Mononuclear cell (primary cell): ENCODE data around the gene CCL4. TPM values are rescaled to one million over a fixed set of nuclear protein-coding genes. Genes with fewer than 3 reads are reported as not detected.
"Not testable (repeated sequence)": the region's sequence is repeated elsewhere in the genome, so short reads cannot be mapped to it uniquely, and the experiment has no call there.

Experiments
- H3K27me3 ChIP-seq: 2 replicates; pipeline ENCODE4 v1.6.0; 2011; ENCODE audit warnings: low read length, control low read depth; ENCODE audit not compliant: insufficient read depth
- H3K4me1 ChIP-seq: 2 replicates; pipeline ENCODE4 v1.5.1; 2011; ENCODE audit warnings: mild to moderate bottlenecking, low read length, control low read depth; ENCODE audit not compliant: insufficient read depth
- H3K4me3 ChIP-seq: 2 replicates; pipeline ENCODE4 v1.5.1; 2011; ENCODE audit warnings: mild to moderate bottlenecking, low read length, moderate library complexity
- H3K9me3 ChIP-seq: 2 replicates; pipeline ENCODE4 v1.5.1; 2011; ENCODE audit warnings: low read depth, mild to moderate bottlenecking, control low read depth, low read length
- total RNA-seq: library from RNA; depleted of rRNA; stranded (reverse); fragments of >200 nt; gene quantifications from one replicate; pipeline ENCODE4 v1.2.3, GENCODE V29; 2012

Gene CCL4
- total RNA-seq, 1 donor: 482 TPM

- Histone ChIP-seq H3K9me3 (no peaks in the 10 kb centered on the region), H3K4me1 (no peaks in the 10 kb centered on the region), H3K4me3 (no peak overlapping the region), H3K27me3 (no peaks in the 10 kb centered on the region)
Observed at GRCh38 chr17:36120221-36120620, 16.6 kb downstream of the CCL4 start.

- not testable (repeated sequence) for H3K4me3 ChIP-seq, H3K9me3 ChIP-seq, H3K4me1 ChIP-seq, H3K27me3 ChIP-seq
Observed at GRCh38 chr17:36121099-36121498, 17.5 kb downstream of the CCL4 start.

GRCh38 chr17:36123431-36123830, 19.8 kb downstream of the CCL4 start:
- peaks cover 6% of the 10 kb centered on the region for H3K9me3 ChIP-seq
- no peak overlapping the region for H3K4me3 ChIP-seq
- no peaks in the 10 kb centered on the region for H3K27me3 ChIP-seq
- H3K4me1 ChIP-seq: peaks cover 19% of the 10 kb centered on the region

GRCh38 chr17:36124879-36125824, 21.5 kb downstream of the CCL4 start:
- Histone ChIP-seq H3K27me3 (no peaks in the 10 kb centered on the region), H3K9me3 (peaks cover 6% of the 10 kb centered on the region), H3K4me3 (no peak overlapping the region), H3K4me1 (peaks cover 22% of the 10 kb centered on the region)

- Histone ChIP-seq H3K27me3 (no peaks in the 10 kb centered on the region), H3K4me3 (no peak overlapping the region), H3K4me1 (peaks cover 41% of the 10 kb centered on the region), H3K9me3 (peaks cover 6% of the 10 kb centered on the region)
Observed at GRCh38 chr17:36127199-36127893, 23.7 kb downstream of the CCL4 start.

GRCh38 chr17:36127911-36128310, 24.3 kb downstream of the CCL4 start:
- Histone ChIP-seq H3K4me1 (peaks cover 45% of the 10 kb centered on the region), H3K27me3 (no peaks in the 10 kb centered on the region), H3K4me3 (no peak overlapping the region), H3K9me3 (peaks cover 6% of the 10 kb centered on the region)

- peaks cover 45% of the 10 kb centered on the region for H3K4me1 ChIP-seq
Observed at GRCh38 chr17:36128411-36128978, 24.9 kb downstream of the CCL4 start.

GRCh38 chr17:36129616-36130015, 26.0 kb downstream of the CCL4 start:
- peaks cover 6% of the 10 kb centered on the region for H3K9me3 ChIP-seq
- H3K4me1 ChIP-seq: peaks cover 51% of the 10 kb centered on the region
- no peaks in the 10 kb centered on the region for H3K27me3 ChIP-seq
- H3K4me3 ChIP-seq: no peak overlapping the region

More at GRCh38 chr17:36128411-36128978, 24.9 kb downstream of the CCL4 start:
- H3K9me3 ChIP-seq: peaks cover 6% of the 10 kb centered on the region
- no peak overlapping the region for H3K4me3 ChIP-seq
- no peaks in the 10 kb centered on the region for H3K27me3 ChIP-seq

- Histone ChIP-seq H3K27me3 (no peaks in the 10 kb centered on the region), H3K4me1 (peaks cover 56% of the 10 kb centered on the region), H3K4me3 (no peak overlapping the region), H3K9me3 (peaks cover 6% of the 10 kb centered on the region)
Observed at GRCh38 chr17:36130346-36130745, 26.7 kb downstream of the CCL4 start.

- Histone ChIP-seq H3K27me3 (no peaks in the 10 kb centered on the region), H3K4me1 (peaks cover 62% of the 10 kb centered on the region), H3K4me3 (no peak overlapping the region), H3K9me3 (no peaks in the 10 kb centered on the region)
Observed at GRCh38 chr17:36131421-36131820, 27.8 kb downstream of the CCL4 start.

GRCh38 chr17:36131931-36132330, 28.3 kb downstream of the CCL4 start:
- H3K27me3 ChIP-seq: no peaks in the 10 kb centered on the region
- no peak overlapping the region for H3K4me3 ChIP-seq
- H3K4me1 ChIP-seq: peaks cover 57% of the 10 kb centered on the region
- no peaks in the 10 kb centered on the region for H3K9me3 ChIP-seq

- Histone ChIP-seq H3K4me1 (peaks cover 55% of the 10 kb centered on the region), H3K27me3 (no peaks in the 10 kb centered on the region), H3K9me3 (no peaks in the 10 kb centered on the region), H3K4me3 (no peak overlapping the region)
Observed at GRCh38 chr17:36132421-36132831, 28.8 kb downstream of the CCL4 start.

GRCh38 chr17:36133602-36134236, 30.1 kb downstream of the CCL4 start:
- Histone ChIP-seq H3K27me3 (no peaks in the 10 kb centered on the region), H3K4me3 (no peak overlapping the region), H3K9me3 (no peaks in the 10 kb centered on the region), H3K4me1 (peaks cover 42% of the 10 kb centered on the region)

- Histone ChIP-seq H3K9me3 (no peaks in the 10 kb centered on the region), H3K4me1 (peaks cover 40% of the 10 kb centered on the region), H3K27me3 (no peaks in the 10 kb centered on the region), H3K4me3 (no peak overlapping the region)
Observed at GRCh38 chr17:36135465-36135864, 31.8 kb downstream of the CCL4 start.

- Histone ChIP-seq H3K4me1 (peaks cover 34% of the 10 kb centered on the region), H3K4me3 (no peak overlapping the region), H3K9me3 (no peaks in the 10 kb centered on the region), H3K27me3 (no peaks in the 10 kb centered on the region)
Observed at GRCh38 chr17:36136036-36136435, 32.4 kb downstream of the CCL4 start.
